D721Med (cell line): ENCODE measurements around the gene LCN1.
"Not testable (repeated sequence)": the region's sequence is repeated elsewhere in the genome, so short reads cannot be mapped to it uniquely, and the experiment has no call there.

ENCODE experiments used
- DNase-seq: peaks from one replicate; pipeline ENCODE4 v3.0.0; 2011; ENCODE audit warnings: low spot score; ENCODE audit not compliant: insufficient read length
- FAIRE-seq: peaks from 2 replicates; lab custom pipeline; 2011; peaks lifted over from hg19 to GRCh38; lab: Jason Lieb, UNC
- CTCF ChIP-seq: IDR thresholded peaks from 2 replicates; pipeline ENCODE4 v1.5.1; 2012; ENCODE audit warnings: mild to moderate bottlenecking, control low read depth; ENCODE audit not compliant: insufficient read depth; ENCODE audit errors: missing control alignments

LCN1 gene

GRCh38 chr9:135508211-135508820 lies 12.9 kb upstream of the LCN1 start:
- TF ChIP-seq CTCF, result no peak
- DNase-seq, result no peak
- no peak for FAIRE-seq

- no peak for TF ChIP-seq CTCF
- no peak for DNase-seq
- FAIRE-seq, result no peak
Observed at GRCh38 chr9:135509458-135509857, 11.8 kb upstream of the LCN1 start.

- FAIRE-seq, result no peak
- no peak for DNase-seq
- TF ChIP-seq CTCF, result no peak
Observed at GRCh38 chr9:135512241-135512603, 9.0 kb upstream of the LCN1 start.

- FAIRE-seq (no peak), DNase-seq (no peak)
- no peak for TF ChIP-seq CTCF
Observed at GRCh38 chr9:135512904-135513303, 8.3 kb upstream of the LCN1 start.

GRCh38 chr9:135513351-135513846 lies 7.8 kb upstream of the LCN1 start:
- DNase-seq (no peak), FAIRE-seq (no peak)
- TF ChIP-seq CTCF, result no peak

- not testable (repeated sequence) for DNase-seq, FAIRE-seq
Observed at GRCh38 chr9:135513906-135514305, 7.3 kb upstream of the LCN1 start.

- no peak for FAIRE-seq
- no peak for TF ChIP-seq CTCF
Observed at GRCh38 chr9:135514342-135515082, 6.7 kb upstream of the LCN1 start.

More at GRCh38 chr9:135514342-135515082, 6.7 kb upstream of the LCN1 start:
- no peak for DNase-seq
